ENCODE results near the gene HAND1. TPM values are rescaled to one million over a fixed set of nuclear protein-coding genes. Genes with fewer than 3 reads are reported as not detected.
"Not testable (repeated sequence)": the region's sequence is repeated elsewhere in the genome, so short reads cannot be mapped to it uniquely, and the experiment has no call there.

HAND1 gene
- total and polyA plus RNA-seq, 12 donors, result 0.94 to 6.8 (median 2.4) TPM; not detected in 5

DNA sequence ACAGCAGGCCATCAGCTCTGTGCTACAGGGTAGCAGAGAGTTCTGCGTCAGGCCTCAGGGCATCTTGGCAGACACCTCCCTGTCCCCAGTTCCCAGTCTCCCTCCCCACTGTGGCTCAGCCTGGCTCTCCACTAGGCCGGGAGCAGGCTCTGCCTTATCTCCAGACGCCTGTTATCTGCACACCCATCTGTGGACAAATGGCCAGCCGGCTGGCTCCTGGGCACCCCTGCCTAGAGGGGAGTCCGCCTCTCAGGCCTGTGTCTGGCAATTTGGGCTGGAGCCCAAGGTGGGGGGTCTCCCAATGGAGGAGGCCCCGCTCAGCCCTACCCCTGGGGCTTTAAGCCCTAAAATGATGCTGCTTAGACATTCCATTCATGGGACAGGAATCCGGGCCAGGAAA is 39.2 kb upstream of the HAND1 start:
- Histone ChIP-seq H3K27ac (peak overlapping the region in 1 of 5 donors; percentile 44), H3K4me1 (replicated peaks in 1 of 2) (no peaks in the 10 kb centered on the region), H3K9me3 (replicated peaks in 1 of 3) (no peaks in the 10 kb centered on the region), H3K27me3 (peaks cover 6% of the 10 kb centered on the region), H3K36me3 (replicated peaks in 1 of 2) (no peaks in the 10 kb centered on the region), H3K4me3 (no peak overlapping the region)
- WGBS, 4 donors, result 66 to 87% (median 79%) methylated on average over 2 to 7 of the region's 7 CpGs
- no peak for TF ChIP-seq CTCF (IDR thresholded peaks at IDR 0.05)
- TF ChIP-seq POLR2A (IDR thresholded peaks at IDR 0.05), result no peak
- intact Hi-C loops (cut with DNase I), result no loop called here
- DNase-seq, result peak in 1 of 7 donors; percentile 77

DNA sequence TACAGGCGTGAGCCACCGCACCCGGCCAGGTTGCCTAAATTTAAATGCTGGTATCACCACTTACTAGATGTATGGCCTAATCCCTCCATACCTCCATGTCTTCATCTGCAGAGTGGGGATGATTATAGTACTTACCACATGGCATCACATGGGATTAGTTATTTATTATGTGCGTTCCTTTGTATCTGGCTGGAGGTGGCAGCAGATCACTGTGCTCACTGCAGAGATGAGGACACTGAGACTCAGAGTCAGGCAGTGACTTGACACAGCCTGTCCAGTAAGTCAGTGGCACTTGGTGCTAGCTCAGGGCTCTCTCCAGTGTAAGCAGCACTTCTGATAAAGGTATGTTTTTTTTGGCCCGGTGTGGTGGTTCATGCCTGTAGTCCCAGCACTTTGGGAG is 38.4 kb upstream of the HAND1 start:
- TF ChIP-seq POLR2A (IDR thresholded peaks at IDR 0.05), result no peak
- Histone ChIP-seq H3K27ac (peak overlapping the region in 1 of 5 donors; percentile 44), H3K4me1 (replicated peaks in 1 of 2) (no peaks in the 10 kb centered on the region), H3K36me3 (replicated peaks in 1 of 2) (no peaks in the 10 kb centered on the region), H3K27me3 (peaks cover 5% of the 10 kb centered on the region), H3K4me3 (no peak overlapping the region), H3K9me3 (replicated peaks in 1 of 3) (no peaks in the 10 kb centered on the region)
- peak in 1 of 7 donors; percentile 56 for DNase-seq
- intact Hi-C loops (cut with DNase I), result no loop called here
- 79 to 97% (median 90%) methylated on average over 4 to 5 of the region's 5 CpGs for WGBS, 4 donors

GRCh38 chr5:154515488-154515887 is 37.5 kb upstream of the HAND1 start:
- H3K4me3 ChIP-seq; H3K9me3 ChIP-seq (replicated peaks in 1 of 3); intact Hi-C loops (cut with DNase I); H3K27me3 ChIP-seq; H3K4me1 ChIP-seq (replicated peaks in 1 of 2); H3K27ac ChIP-seq; DNase-seq; H3K36me3 ChIP-seq (replicated peaks in 1 of 2): not testable (repeated sequence)
- WGBS, 4 donors, result 77 to 89% (median 83%) methylated on average over 6 of the region's 6 CpGs

- no peak overlapping the region for H3K4me3 ChIP-seq
- no peak for DNase-seq
- intact Hi-C loops (cut with DNase I), result no loop called here
- no peak overlapping the region for H3K27ac ChIP-seq
- H3K9me3 ChIP-seq (replicated peaks in 1 of 3), result no peaks in the 10 kb centered on the region
- no peak for TF ChIP-seq POLR2A (IDR thresholded peaks at IDR 0.05)
- WGBS, 4 donors, result 74 to 84% (median 81%) methylated on average over 2 of the region's 2 CpGs
- no peaks in the 10 kb centered on the region for H3K27me3 ChIP-seq
- no peaks in the 10 kb centered on the region for H3K36me3 ChIP-seq (replicated peaks in 1 of 2)
- no peaks in the 10 kb centered on the region for H3K4me1 ChIP-seq (replicated peaks in 1 of 2)
Measured at GRCh38 chr5:154514331-154514730, 36.3 kb upstream of the HAND1 start.

DNA sequence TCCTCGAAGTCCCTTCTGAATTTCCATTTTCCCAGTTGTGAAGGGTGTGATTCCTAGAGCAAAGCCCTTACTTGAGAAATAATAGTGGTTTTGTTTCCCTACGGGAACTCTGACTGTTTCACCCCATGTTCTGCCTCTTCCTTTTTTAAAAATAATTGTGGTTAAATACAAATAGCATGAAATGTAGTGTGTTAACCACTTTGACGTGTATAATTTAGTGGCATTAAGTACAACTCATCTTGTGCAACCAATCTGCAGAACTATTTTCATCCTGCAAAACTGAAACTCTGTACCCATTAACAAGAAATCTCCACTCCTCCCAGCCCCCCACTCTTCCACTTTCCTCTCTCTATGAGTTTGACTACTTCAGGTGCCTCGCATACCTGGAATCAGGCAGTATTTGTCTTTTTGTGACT is 35.6 kb upstream of the HAND1 start:
- Histone ChIP-seq H3K27me3 (no peaks in the 10 kb centered on the region), H3K36me3 (replicated peaks in 1 of 2) (no peaks in the 10 kb centered on the region), H3K4me1 (replicated peaks in 1 of 2) (no peaks in the 10 kb centered on the region), H3K27ac (no peak overlapping the region), H3K4me3 (no peak overlapping the region), H3K9me3 (replicated peaks in 1 of 3) (no peaks in the 10 kb centered on the region)
- TF ChIP-seq CTCF (IDR thresholded peaks at IDR 0.05) (no peak), POLR2A (IDR thresholded peaks at IDR 0.05) (no peak)
- intact Hi-C loops (cut with DNase I), result no loop called here
- no peak for DNase-seq
- WGBS, 4 donors, result 50 to 58% (median 56%) methylated on average over 4 of the region's 4 CpGs

- intact Hi-C loops (cut with DNase I), result no loop called here
- DNase-seq, result no peak
- Histone ChIP-seq H3K4me1 (replicated peaks in 1 of 2) (no peaks in the 10 kb centered on the region), H3K36me3 (replicated peaks in 1 of 2) (no peaks in the 10 kb centered on the region), H3K27ac (no peak overlapping the region), H3K9me3 (replicated peaks in 1 of 3) (no peaks in the 10 kb centered on the region), H3K27me3 (no peaks in the 10 kb centered on the region), H3K4me3 (no peak overlapping the region)
- TF ChIP-seq POLR2A (IDR thresholded peaks at IDR 0.05) (no peak), CTCF (IDR thresholded peaks at IDR 0.05) (no peak)
- 55 to 82% (median 72%) methylated on average over 2 of the region's 2 CpGs for WGBS, 4 donors
Measured at GRCh38 chr5:154511984-154512383, 34.0 kb upstream of the HAND1 start.

All from adrenal gland (tissue), 12 donors.